Stomach (tissue), 4 donors: ENCODE results near the gene LHFPL2.

ENCODE experiments used
- CTCF ChIP-seq, 7 experiments: fragments of 450-650 bp in 4 of 7; fragments of 200-600 bp in 3 of 7; sonication (generic) in 3 of 7; IDR thresholded peaks; one replicate each; pipeline ENCODE4 v1.5.1; 2016 to 2019; ENCODE audit warnings: antibody characterized with exemption in 7 of 7, control low read depth in 2 of 7, mild to moderate bottlenecking in 1 of 7
- EP300 ChIP-seq: sonication (generic); formaldehyde crosslinking; IDR thresholded peaks from one replicate; pipeline ENCODE4 v1.6.1; 2017; ENCODE audit warnings: antibody characterized with exemption
- POLR2A ChIP-seq, 4 donors: fragments of 450-650 bp; IDR thresholded peaks; one replicate each; pipeline ENCODE4 v1.6.1; 2016; ENCODE audit warnings: antibody characterized with exemption in 4 of 4, control low read depth in 2 of 4, mild to moderate bottlenecking in 1 of 4, moderate library complexity in 1 of 4
- POLR2AphosphoS5 ChIP-seq, 3 donors: sonication (generic); formaldehyde crosslinking; IDR thresholded peaks; one replicate each; pipeline ENCODE4 v1.6.1; 2016; ENCODE audit warnings: antibody characterized with exemption in 3 of 3

- TF ChIP-seq CTCF (IDR thresholded peaks at IDR 0.05) (no peak), POLR2A (IDR thresholded peaks at IDR 0.05) (no peak), POLR2AphosphoS5 (IDR thresholded peaks at IDR 0.05) (no peak), EP300 (no peak)
Observed at GRCh38 chr5:78497573-78498533, 150.7 kb downstream of the LHFPL2 start.
